ENCODE results near the gene PTPRD. TPM values are rescaled to one million over a fixed set of nuclear protein-coding genes. Genes with fewer than 3 reads are reported as not detected.
"Not testable (repeated sequence)": the region's sequence is repeated elsewhere in the genome, so short reads cannot be mapped to it uniquely, and the experiment has no call there.

Gene PTPRD
- total RNA-seq, 2 donors from 2014 or later = 12.1 to 13.4 TPM

- no peak for DNase-seq
- ATAC-seq = no peak
- intact Hi-C loops (cut with DNase I) = no loop called here
These were observed 1513.2 kb downstream of the PTPRD start for GRCh38 chr9:9099646-9100045.

- ATAC-seq; DNase-seq; intact Hi-C loops (cut with DNase I): not testable (repeated sequence)
These were observed 1515.5 kb downstream of the PTPRD start for GRCh38 chr9:9097254-9097653.

- intact Hi-C loops (cut with DNase I) = no loop called here
- ATAC-seq (no peak), DNase-seq (no peak)
These were observed 1521.4 kb downstream of the PTPRD start for GRCh38 chr9:9091387-9091786.

GRCh38 chr9:9079473-9079872, 1533.3 kb downstream of the PTPRD start:
- DNase-seq (no peak), ATAC-seq (no peak)
- intact Hi-C loops (cut with DNase I) = no loop called here

- ATAC-seq (no peak), DNase-seq (no peak)
- intact Hi-C loops (cut with DNase I) = no loop called here
These were observed 1534.5 kb downstream of the PTPRD start for GRCh38 chr9:9078301-9078700.

GRCh38 chr9:9061627-9062026, 1551.2 kb downstream of the PTPRD start:
- ATAC-seq = no peak
- intact Hi-C loops (cut with DNase I) = no loop called here
- DNase-seq = no peak

GRCh38 chr9:9054354-9054992, 1558.3 kb downstream of the PTPRD start:
- no peak for DNase-seq
- intact Hi-C loops (cut with DNase I) = loop anchor here in 1 of 2 donors (10.0 kb wide), 1 partner anchor 60 kb away; no protein-coding TSS in a partner anchor
- no peak for ATAC-seq

- intact Hi-C loops (cut with DNase I) = no loop called here
- DNase-seq (no peak), ATAC-seq (no peak)
These were observed 1567.2 kb downstream of the PTPRD start for GRCh38 chr9:9045572-9045971.

GRCh38 chr9:9045072-9045471, 1567.7 kb downstream of the PTPRD start:
- intact Hi-C loops (cut with DNase I) = no loop called here
- ATAC-seq (no peak), DNase-seq (no peak)

- ATAC-seq; intact Hi-C loops (cut with DNase I); DNase-seq: not testable (repeated sequence)
These were observed 1569.0 kb downstream of the PTPRD start for GRCh38 chr9:9043788-9044187.

- intact Hi-C loops (cut with DNase I) = no loop called here
- ATAC-seq = no peak
- no peak for DNase-seq
These were observed 1571.0 kb downstream of the PTPRD start for GRCh38 chr9:9041756-9042155.

GRCh38 chr9:9033022-9033421, 1579.8 kb downstream of the PTPRD start:
- ATAC-seq (peak; percentile 47 to 77), DNase-seq (no peak)
- intact Hi-C loops (cut with DNase I) = no loop called here

- ATAC-seq = no peak
- no peak for DNase-seq
- intact Hi-C loops (cut with DNase I) = no loop called here
These were observed 1596.2 kb downstream of the PTPRD start for GRCh38 chr9:9016597-9016996.

- DNase-seq (no peak), ATAC-seq (no peak)
- intact Hi-C loops (cut with DNase I) = no loop called here
These were observed 1608.0 kb downstream of the PTPRD start for GRCh38 chr9:9004810-9005209.

GRCh38 chr9:9002826-9003583, 1609.8 kb downstream of the PTPRD start:
- intact Hi-C loops (cut with DNase I) = no loop called here

GRCh38 chr9:8980496-8981013, 1632.2 kb downstream of the PTPRD start:
- ATAC-seq (no peak), DNase-seq (no peak)
- intact Hi-C loops (cut with DNase I) = no loop called here

More at GRCh38 chr9:9002826-9003583, 1609.8 kb downstream of the PTPRD start:
- DNase-seq (no peak), ATAC-seq (peak; percentile 55 to 71)

GRCh38 chr9:8978334-8978733, 1634.5 kb downstream of the PTPRD start:
- no peak for ATAC-seq
- DNase-seq = no peak
- intact Hi-C loops (cut with DNase I) = no loop called here

- ATAC-seq; intact Hi-C loops (cut with DNase I); DNase-seq: not testable (repeated sequence)
These were observed 1644.5 kb downstream of the PTPRD start for GRCh38 chr9:8968350-8968749.

GRCh38 chr9:8963885-8964284, 1648.9 kb downstream of the PTPRD start:
- peak; percentile 45 to 68 for ATAC-seq

GRCh38 chr9:8962084-8962483, 1650.7 kb downstream of the PTPRD start:
- DNase-seq = no peak
- intact Hi-C loops (cut with DNase I) = no loop called here
- no peak for ATAC-seq

More at GRCh38 chr9:8963885-8964284, 1648.9 kb downstream of the PTPRD start:
- intact Hi-C loops (cut with DNase I) = no loop called here
- DNase-seq = no peak
